ENCODE measurements around the gene CREB1.
"Not testable (repeated sequence)": the region's sequence is repeated elsewhere in the genome, so short reads cannot be mapped to it uniquely, and the experiment has no call there.

Gene CREB1

DNA sequence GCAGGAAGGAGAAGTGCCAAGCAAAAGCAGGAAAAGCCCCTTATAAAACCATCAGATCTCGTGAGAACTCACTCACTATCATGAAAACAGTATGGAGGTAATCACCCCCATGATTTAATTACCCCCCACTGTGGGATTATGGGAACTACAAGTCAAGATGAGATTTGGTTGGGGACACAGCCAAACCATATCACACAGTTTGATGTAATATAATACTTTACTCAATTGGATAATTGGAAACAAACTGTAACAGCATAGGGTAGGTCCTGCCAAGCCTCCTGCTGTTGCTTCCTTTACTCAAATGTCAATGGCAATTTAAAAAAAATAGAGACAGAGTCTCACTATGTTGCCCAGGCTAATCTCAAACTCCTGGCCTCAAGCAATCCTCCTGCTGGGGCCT, 110.9 kb downstream of the CREB1 start:
- H3K4me3 ChIP-seq (replicated peaks; ENCODE audit: low read depth, low read length), result no peak overlapping the region
- TF ChIP-seq, protein P1, sequence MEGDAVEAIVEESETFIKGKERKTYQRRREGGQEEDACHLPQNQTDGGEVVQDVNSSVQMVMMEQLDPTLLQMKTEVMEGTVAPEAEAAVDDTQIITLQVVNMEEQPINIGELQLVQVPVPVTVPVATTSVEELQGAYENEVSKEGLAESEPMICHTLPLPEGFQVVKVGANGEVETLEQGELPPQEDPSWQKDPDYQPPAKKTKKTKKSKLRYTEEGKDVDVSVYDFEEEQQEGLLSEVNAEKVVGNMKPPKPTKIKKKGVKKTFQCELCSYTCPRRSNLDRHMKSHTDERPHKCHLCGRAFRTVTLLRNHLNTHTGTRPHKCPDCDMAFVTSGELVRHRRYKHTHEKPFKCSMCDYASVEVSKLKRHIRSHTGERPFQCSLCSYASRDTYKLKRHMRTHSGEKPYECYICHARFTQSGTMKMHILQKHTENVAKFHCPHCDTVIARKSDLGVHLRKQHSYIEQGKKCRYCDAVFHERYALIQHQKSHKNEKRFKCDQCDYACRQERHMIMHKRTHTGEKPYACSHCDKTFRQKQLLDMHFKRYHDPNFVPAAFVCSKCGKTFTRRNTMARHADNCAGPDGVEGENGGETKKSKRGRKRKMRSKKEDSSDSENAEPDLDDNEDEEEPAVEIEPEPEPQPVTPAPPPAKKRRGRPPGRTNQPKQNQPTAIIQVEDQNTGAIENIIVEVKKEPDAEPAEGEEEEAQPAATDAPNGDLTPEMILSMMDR (IDR thresholded peaks at IDR 0.05; ENCODE audit: insufficient read depth, low read length, poor library complexity, severe bottlenecking), result no peak
- H3K27me3 ChIP-seq (replicated peaks; ENCODE audit: control insufficient read depth, insufficient read depth, low read length), result no peaks in the 10 kb centered on the region
- no peaks in the 10 kb centered on the region for H3K36me3 ChIP-seq (ENCODE audit: control insufficient read depth, insufficient read depth, low read length)
- DNase-seq (ENCODE audit: extremely low read depth, insufficient read length), result no peak

DNA sequence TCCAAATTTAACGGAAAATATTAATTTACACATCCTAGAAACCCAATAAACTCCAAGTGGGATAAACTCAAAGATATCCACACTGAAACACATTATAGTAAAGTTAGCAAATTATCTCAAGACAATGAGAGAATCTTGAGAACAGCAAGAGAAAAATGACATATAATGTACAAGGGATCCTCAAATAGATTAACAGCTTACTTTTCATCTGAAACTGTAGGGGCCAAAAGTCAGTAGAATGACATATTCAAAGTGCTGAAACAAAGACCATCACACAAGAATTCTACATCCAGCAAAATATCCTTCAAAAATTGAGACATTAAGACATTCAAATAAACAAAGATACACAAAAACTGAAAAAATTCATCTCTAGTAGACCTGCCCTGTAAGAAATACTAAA, 114.1 kb downstream of the CREB1 start:
- TF ChIP-seq, protein P1 (IDR thresholded peaks at IDR 0.05; ENCODE audit: insufficient read depth, low read length, poor library complexity, severe bottlenecking), result no peak
- Histone ChIP-seq H3K4me3 (replicated peaks; ENCODE audit: low read depth, low read length) (no peak overlapping the region), H3K36me3 (ENCODE audit: control insufficient read depth, insufficient read depth, low read length) (no peaks in the 10 kb centered on the region), H3K27me3 (replicated peaks; ENCODE audit: control insufficient read depth, insufficient read depth, low read length) (no peaks in the 10 kb centered on the region)
- no peak for DNase-seq (ENCODE audit: extremely low read depth, insufficient read length)

GRCh38 chr2:207646582-207646981, 116.8 kb downstream of the CREB1 start:
- DNase-seq (ENCODE audit: extremely low read depth, insufficient read length); H3K27me3 ChIP-seq (replicated peaks; ENCODE audit: control insufficient read depth, insufficient read depth, low read length); H3K4me3 ChIP-seq (replicated peaks; ENCODE audit: low read depth, low read length); H3K36me3 ChIP-seq (ENCODE audit: control insufficient read depth, insufficient read depth, low read length): not testable (repeated sequence)
